LNCaP clone FGC (cell line): ENCODE measurements around the gene TEF.

Source experiments
- DNase-seq: peaks from one replicate; pipeline ENCODE4 v3.0.0-alpha.2; 2011; ENCODE audit warnings: low read depth
- H3K4me3 ChIP-seq: 2 replicates; pipeline ENCODE4 v1.5.1; 2011; ENCODE audit warnings: mild to moderate bottlenecking, low read depth, low read length, control low read depth
- TF ChIP-seq, protein P1 (sequence below): IDR thresholded peaks from 2 replicates; pipeline ENCODE4 v1.5.1; 2012; ENCODE audit warnings: mild to moderate bottlenecking; ENCODE audit not compliant: control insufficient read depth, insufficient read depth; ENCODE audit errors: extremely low read depth

The TEF gene

DNA sequence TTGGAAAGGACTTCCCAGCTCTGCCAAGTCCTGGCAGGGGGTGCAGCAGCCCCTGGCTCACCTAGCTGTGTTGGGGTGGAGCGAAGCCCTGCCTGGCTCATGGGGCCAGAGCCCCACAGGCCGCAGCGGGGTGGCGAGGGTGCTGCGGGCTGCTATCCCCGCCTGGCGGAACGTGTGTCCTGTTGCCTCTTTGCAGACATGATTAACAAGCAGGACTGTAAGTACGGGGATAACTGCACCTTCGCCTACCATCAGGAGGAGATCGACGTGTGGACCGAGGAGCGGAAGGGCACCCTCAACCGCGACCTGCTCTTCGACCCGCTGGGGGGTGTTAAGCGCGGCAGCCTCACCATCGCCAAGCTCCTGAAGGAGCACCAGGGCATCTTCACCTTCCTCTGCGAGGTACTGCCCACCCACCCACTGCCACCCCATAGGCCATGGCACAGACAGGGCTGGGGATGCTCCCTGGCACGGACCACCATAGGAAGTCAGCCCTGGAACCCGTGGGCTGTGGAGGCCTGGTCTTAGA is 35.9 kb upstream of the TEF start:
- no peak overlapping the region for H3K4me3 ChIP-seq
- TF ChIP-seq, protein P1, sequence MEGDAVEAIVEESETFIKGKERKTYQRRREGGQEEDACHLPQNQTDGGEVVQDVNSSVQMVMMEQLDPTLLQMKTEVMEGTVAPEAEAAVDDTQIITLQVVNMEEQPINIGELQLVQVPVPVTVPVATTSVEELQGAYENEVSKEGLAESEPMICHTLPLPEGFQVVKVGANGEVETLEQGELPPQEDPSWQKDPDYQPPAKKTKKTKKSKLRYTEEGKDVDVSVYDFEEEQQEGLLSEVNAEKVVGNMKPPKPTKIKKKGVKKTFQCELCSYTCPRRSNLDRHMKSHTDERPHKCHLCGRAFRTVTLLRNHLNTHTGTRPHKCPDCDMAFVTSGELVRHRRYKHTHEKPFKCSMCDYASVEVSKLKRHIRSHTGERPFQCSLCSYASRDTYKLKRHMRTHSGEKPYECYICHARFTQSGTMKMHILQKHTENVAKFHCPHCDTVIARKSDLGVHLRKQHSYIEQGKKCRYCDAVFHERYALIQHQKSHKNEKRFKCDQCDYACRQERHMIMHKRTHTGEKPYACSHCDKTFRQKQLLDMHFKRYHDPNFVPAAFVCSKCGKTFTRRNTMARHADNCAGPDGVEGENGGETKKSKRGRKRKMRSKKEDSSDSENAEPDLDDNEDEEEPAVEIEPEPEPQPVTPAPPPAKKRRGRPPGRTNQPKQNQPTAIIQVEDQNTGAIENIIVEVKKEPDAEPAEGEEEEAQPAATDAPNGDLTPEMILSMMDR: no peak
- no peak for DNase-seq

DNA sequence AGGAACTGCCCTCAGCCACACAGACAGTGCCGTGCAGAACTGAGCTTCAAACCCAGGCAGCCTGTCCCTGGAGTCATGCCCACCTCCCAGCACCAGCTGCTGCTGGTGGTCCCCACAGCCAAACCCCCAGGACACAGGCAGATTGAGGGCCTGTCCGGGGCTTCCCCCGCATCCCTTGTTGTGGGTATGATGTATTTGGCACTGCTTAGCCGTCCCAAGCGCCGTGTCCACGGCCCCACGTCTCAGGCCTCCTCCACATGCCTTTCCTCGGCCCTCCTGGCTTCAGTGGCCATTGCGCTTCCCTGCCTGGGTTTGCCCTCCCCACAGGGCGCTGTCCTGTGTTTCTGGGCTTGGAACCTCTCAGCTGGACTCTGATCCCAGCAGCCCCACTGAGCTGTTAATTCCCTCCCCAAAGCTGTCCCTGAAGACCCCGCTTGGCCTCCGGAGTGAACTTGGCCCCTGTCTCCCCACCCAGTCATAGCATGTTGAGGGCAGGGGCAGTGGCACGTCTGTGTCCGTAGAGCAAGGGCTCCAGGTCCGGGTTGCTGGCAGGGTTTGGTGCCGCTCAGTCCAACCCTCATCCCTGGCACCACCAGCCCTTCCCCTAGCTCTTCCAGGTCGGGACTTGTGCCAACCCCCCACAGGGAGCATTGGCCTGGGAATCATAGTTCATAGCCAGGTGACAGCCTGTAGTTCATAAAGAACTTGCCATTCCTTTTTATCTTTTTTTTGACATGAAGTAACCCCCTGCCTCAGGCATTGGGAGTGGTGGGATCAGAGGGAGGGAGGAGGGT is 34.5 kb upstream of the TEF start:
- TF ChIP-seq, protein P1: no peak

DNA sequence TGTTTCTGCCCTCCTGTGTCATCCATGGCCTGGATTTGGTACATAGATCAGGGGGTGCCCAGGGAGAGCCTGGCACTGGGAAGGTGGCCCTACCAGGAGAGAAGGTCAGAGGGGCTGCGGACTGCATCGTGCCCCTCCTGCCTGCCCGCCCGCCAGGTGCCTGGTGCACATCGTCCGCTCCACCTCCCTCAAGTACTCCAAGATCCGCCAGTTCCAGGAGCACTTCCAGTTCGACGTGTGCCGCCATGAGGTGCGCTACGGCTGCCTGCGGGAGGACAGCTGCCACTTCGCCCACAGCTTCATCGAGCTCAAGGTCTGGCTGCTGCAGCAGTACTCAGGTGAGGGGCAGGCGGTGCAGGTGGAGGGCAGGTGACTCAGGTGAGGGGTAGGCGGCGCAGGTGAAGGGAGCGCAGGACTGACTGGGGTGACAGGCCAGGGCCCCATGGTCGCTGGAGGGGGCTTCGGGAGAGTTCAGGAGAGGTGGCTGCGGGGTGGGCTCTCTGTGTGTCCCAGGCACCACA is 32.7 kb upstream of the TEF start:
- H3K4me3 ChIP-seq: no peak overlapping the region
- DNase-seq: no peak
- TF ChIP-seq, protein P1: no peak

More for the DNA sequence above, 34.5 kb upstream of the TEF start:
- H3K4me3 ChIP-seq: no peak overlapping the region
- peak; percentile 33 for DNase-seq

DNA sequence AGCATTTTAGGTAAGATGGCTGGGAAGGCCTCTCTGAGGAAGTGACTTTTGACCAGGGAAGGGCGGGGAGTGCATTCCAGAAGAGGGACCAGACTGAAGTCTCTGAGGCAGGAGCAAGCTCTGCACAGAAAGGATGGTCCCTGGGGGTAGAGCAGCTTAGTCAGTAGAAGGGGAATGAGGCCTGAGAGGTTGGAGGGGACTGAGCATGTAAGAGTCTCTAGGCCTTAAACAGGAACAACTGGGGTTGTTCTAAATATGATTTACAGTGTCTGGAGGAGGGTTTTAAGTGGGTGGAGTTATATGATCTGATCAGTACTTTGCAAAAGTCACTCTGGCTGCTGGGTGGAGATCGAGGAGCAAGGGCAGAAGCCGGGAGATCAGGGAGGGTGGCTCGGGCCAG is 31.7 kb upstream of the TEF start:
- DNase-seq: no peak
- TF ChIP-seq, protein P1: no peak
- no peak overlapping the region for H3K4me3 ChIP-seq

DNA sequence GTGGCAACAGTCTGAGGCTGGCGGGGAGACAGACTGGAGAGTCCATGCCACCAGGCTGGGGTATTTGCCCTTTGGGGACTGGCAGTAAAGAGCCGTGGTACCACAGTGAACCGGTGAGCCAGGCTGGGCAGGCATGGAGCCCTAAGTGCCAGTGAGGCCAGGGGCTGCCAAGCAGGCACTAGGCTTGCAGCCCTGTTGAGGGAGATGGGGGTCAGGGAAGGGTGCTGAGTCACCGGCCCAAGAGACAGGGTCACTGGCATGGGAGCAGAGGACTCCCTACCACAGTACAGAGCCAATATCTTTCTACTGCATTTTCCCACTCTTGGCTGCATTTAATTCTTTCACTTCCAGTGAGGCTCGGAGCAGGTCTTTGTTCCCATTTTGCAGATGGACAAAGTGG is 30.7 kb upstream of the TEF start:
- TF ChIP-seq, protein P1: no peak
- H3K4me3 ChIP-seq: no peak overlapping the region
- DNase-seq: no peak

DNA sequence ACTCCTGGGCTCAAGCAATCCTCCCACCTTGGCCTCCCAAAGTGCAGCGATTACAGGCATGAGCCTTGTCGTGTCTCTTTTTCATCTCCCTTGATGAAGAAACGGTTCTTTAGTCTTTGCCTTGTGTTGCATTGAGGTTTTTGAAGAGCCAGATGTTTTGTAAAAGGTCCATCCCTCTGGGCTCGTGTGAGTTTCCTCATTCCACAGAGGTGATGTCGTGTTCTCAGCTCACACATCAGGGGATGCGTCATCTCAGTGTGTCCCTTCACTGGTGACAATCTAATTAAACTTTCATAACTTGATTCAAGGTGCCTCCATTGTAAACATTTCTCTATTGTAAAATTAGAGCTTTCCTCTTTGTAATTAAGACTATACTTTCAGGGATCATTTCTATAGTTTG is 29.7 kb upstream of the TEF start:
- no peak overlapping the region for H3K4me3 ChIP-seq
- TF ChIP-seq, protein P1: no peak
- no peak for DNase-seq
